SK-N-MC (cell line): Measurements from ENCODE around the gene CAPN8.
"Not testable (repeated sequence)": the region's sequence is repeated elsewhere in the genome, so short reads cannot be mapped to it uniquely, and the experiment has no call there.

Source experiments
- DNase-seq: peaks from one replicate; pipeline ENCODE4 v3.0.0-alpha.2; 2011; ENCODE audit warnings: low read depth, low spot score
- H3K27ac ChIP-seq: fragments of 200-600 bp; sonication (generic); 2 replicates; pipeline ENCODE4 v1.5.1; 2016; ENCODE audit warnings: mixed run types
- H3K36me3 ChIP-seq: fragments of 200-600 bp; sonication (generic); 2 replicates; pipeline ENCODE4 v1.6.1; 2017; ENCODE audit warnings: antibody characterized with exemption, low read length, mixed read lengths; ENCODE audit not compliant: insufficient read depth
- H3K4me3 ChIP-seq: fragments of 200-600 bp; sonication (generic); 2 replicates; pipeline ENCODE4 v1.5.1; 2016
- H3K9ac ChIP-seq: fragments of 200-600 bp; sonication (generic); 2 replicates; pipeline ENCODE4 v1.8.0; 2017; ENCODE audit warnings: mixed run types, mixed read lengths; ENCODE audit not compliant: insufficient read length
- H3K9me3 ChIP-seq: fragments of 200-600 bp; sonication (generic); 2 replicates; pipeline ENCODE4 v1.6.1; 2017; ENCODE audit warnings: low read depth, mild to moderate bottlenecking, antibody characterized with exemption, low read length, moderate library complexity, mixed read lengths
- EZH2 ChIP-seq: fragments of 200-600 bp; sonication (generic); IDR thresholded peaks from one replicate; pipeline ENCODE4 v1.6.1; 2017; ENCODE audit warnings: antibody characterized with exemption
- FOXP2 ChIP-seq: optimal IDR thresholded peaks from 2 replicates; pipeline ENCODE3; 2011; ENCODE audit warnings: mild to moderate bottlenecking, moderate library complexity; ENCODE audit not compliant: insufficient read depth; ENCODE audit errors: extremely low read length, control extremely low read depth
- POLR2AphosphoS5 ChIP-seq: IDR thresholded peaks from 2 replicates; pipeline ENCODE4 v1.6.1; 2012; ENCODE audit warnings: mild to moderate bottlenecking, low read depth, low read length, borderline replicate concordance

The CAPN8 gene

DNA sequence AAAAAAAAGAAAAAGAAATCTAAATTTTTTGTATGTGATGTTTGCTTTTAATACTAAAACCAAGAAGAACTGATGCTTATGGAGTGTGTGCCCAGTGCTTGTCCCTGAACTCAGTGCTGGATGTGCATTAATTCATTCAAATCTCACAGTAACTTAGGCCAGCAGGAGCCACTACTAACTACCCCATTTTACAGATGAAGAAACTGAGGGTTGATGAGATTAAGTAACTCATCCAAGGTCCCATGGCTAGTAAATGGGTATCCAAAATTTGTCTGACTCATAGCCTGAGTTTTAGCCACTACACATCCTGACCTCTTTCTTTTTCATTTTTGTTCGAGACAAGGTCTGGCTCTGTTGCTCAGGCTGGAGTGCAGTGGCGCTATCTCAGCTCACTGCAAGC, 144.4 kb downstream of the CAPN8 start:
- no peak for DNase-seq
- H3K9me3 ChIP-seq = no peaks in the 10 kb centered on the region
- H3K4me3 ChIP-seq = no peak overlapping the region
- H3K36me3 ChIP-seq = no peaks in the 10 kb centered on the region
- TF ChIP-seq FOXP2 (no peak), POLR2AphosphoS5 (no peak), EZH2 (no peak)
- H3K9ac ChIP-seq = no peak overlapping the region
- H3K27ac ChIP-seq = no peak overlapping the region

DNA sequence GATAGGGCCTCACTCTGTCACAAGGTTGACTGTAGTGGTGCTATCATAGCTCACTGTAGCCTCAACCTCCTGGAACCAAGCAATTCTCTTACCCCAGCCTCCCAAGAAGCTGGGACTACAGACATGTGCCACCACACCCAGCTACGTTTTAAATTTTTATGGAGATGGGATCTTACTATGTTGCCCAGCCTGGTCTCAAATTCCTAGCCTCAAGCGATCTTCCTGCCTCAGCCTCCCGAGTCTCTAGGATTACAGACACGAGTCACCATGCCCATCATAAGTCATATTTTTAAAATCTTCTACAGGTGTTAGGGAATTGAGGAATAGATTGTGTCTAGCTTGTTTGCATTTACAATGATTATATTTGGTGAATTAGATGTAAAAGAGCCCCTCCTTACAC, 145.3 kb downstream of the CAPN8 start:
- no peak for TF ChIP-seq POLR2AphosphoS5
- no peak for TF ChIP-seq EZH2
- TF ChIP-seq FOXP2 = no peak
- Histone ChIP-seq H3K36me3 (no peaks in the 10 kb centered on the region), H3K4me3 (no peak overlapping the region), H3K27ac (no peak overlapping the region), H3K9me3 (no peaks in the 10 kb centered on the region), H3K9ac (no peak overlapping the region)
- DNase-seq = no peak

DNA sequence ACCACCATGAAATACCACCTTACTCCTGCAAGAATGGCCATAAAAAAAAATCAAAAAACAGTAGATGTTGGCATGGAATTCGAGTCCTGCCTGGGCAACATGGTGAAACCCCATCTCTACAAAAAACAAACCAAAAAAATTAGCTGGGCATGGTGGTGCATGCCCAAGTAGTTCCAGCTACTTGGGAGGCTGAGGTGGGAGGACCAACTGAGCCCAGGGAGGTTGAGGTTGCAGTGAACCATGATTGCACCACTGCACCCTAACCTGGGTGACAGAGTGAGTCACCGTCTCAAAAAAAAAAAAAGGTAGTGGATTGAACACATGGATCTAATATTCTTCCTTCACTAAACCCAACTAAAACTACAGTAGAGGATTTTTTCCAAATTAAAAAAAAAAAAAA, 146.4 kb downstream of the CAPN8 start:
- H3K9ac ChIP-seq = no peak overlapping the region
- H3K4me3 ChIP-seq = no peak overlapping the region
- DNase-seq = no peak
- no peak overlapping the region for H3K27ac ChIP-seq
- H3K9me3 ChIP-seq = no peaks in the 10 kb centered on the region
- TF ChIP-seq EZH2 (no peak), POLR2AphosphoS5 (no peak), FOXP2 (no peak)
- H3K36me3 ChIP-seq = no peaks in the 10 kb centered on the region

DNA sequence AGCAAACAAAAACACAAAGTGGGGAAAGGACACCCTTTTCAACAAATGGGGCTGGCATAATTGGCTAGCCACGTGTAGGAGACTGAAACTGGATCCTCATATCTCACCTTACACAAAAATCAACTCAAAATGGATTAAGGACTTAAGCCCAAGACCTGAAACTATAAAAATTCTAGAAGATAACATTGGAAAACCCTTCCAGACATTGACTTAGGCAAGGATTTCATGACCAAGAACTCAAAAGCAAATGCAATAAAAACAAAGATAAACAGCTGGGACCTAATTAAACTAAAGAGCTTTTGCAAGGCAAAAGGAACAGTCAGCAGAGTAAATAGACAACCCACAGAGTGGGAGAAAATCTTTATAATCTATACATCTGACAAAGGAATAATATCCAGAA, 146.9 kb downstream of the CAPN8 start:
- DNase-seq, H3K9me3 ChIP-seq, H3K36me3 ChIP-seq, H3K27ac ChIP-seq, H3K4me3 ChIP-seq, H3K9ac ChIP-seq: not testable (repeated sequence)

DNA sequence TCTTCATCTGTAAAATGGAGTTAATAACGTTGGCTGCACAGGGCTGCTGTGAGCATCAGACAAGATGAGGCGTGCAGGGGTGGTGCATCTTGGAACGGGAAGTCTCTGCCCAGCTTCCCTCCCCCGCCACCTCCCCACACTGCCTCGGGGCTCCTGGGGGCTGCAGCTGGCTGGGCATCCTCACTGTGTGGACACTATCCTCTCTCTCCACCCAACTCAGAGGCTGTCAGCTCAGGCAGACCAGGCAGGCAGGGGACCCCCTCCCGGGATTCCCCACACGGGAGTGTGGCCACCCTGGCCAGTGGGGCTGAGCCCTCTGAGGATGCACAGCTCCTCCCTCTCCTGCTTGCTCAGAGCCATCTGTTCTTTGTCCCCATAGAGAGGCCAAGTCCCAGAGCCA, 149.6 kb downstream of the CAPN8 start:
- no peak for DNase-seq
- H3K9ac ChIP-seq = no peak overlapping the region
- TF ChIP-seq FOXP2 (no peak), EZH2 (no peak), POLR2AphosphoS5 (no peak)
- no peak overlapping the region for H3K4me3 ChIP-seq
- H3K27ac ChIP-seq = no peak overlapping the region
- H3K9me3 ChIP-seq = no peaks in the 10 kb centered on the region
- no peaks in the 10 kb centered on the region for H3K36me3 ChIP-seq

DNA sequence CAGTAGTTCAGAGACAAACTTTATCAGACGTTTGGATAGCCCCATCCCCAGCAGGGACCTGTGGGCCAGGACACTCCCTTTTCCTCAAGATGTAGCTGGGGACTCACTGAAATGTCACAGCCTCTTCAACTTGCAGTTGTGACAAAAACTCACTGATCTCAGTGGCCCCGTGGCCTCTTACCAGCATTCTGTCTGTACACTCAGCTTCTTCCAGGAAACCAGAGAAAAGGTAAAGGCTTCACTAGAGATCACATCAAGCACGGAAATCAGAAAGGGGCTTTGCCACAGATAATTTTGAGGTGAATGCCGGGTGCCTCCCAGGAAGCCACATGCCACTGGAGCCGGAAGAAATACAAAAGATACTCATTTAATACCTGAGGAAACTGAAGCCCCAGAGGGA, 150.1 kb downstream of the CAPN8 start:
- Histone ChIP-seq H3K9ac (no peak overlapping the region), H3K36me3 (no peaks in the 10 kb centered on the region), H3K9me3 (no peaks in the 10 kb centered on the region), H3K4me3 (no peak overlapping the region), H3K27ac (no peak overlapping the region)
- no peak for DNase-seq
- TF ChIP-seq POLR2AphosphoS5 (no peak), EZH2 (no peak), FOXP2 (no peak)

DNA sequence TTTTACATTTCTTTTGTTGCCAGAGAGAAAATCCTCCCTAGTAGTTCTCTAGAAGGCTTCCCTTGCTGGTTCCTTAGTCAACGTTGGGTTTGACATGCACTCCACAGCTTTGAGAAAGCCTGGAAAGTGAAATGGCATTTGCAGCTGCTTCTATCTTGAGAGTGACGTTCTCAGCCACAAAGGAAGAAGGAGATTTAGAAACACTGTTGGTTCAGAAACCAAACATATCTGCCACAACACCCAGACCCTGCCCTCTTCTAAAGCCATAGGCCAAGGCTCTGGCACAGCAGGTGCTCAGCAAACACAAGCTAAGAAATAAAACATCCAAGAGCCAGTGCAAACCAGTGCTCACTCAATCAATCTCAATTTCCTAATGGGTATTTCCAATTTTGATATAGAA, 150.9 kb downstream of the CAPN8 start:
- no peak overlapping the region for H3K9ac ChIP-seq
- H3K9me3 ChIP-seq = no peaks in the 10 kb centered on the region
- no peaks in the 10 kb centered on the region for H3K36me3 ChIP-seq
- TF ChIP-seq EZH2 = no peak
- no peak for TF ChIP-seq POLR2AphosphoS5
- no peak for TF ChIP-seq FOXP2
- no peak for DNase-seq
- H3K4me3 ChIP-seq = no peak overlapping the region
- H3K27ac ChIP-seq = no peak overlapping the region

DNA sequence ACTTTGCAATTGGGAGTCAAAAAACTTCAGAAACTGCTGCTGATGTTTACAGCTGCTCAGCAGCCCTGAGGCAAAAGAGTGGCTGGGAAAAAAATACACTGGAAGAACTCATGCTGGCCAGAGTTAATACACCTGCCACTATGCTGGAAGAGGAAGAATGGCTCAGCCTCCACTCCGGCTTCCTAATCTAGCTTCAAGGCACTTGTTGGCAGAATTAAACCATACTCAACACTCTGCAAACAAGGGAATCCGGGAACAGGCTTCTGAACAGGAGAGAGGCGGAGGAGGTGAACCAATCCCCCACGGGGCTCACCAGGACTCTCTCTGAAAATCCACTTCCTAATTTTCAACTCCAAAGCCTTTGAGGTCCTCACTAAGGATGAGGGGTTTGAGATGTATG, 152.2 kb downstream of the CAPN8 start:
- DNase-seq = no peak
- H3K27ac ChIP-seq = no peak overlapping the region
- TF ChIP-seq POLR2AphosphoS5 = no peak
- no peak for TF ChIP-seq EZH2
- no peak for TF ChIP-seq FOXP2
- H3K9ac ChIP-seq = no peak overlapping the region
- no peaks in the 10 kb centered on the region for H3K36me3 ChIP-seq
- H3K9me3 ChIP-seq = no peaks in the 10 kb centered on the region
- no peak overlapping the region for H3K4me3 ChIP-seq

DNA sequence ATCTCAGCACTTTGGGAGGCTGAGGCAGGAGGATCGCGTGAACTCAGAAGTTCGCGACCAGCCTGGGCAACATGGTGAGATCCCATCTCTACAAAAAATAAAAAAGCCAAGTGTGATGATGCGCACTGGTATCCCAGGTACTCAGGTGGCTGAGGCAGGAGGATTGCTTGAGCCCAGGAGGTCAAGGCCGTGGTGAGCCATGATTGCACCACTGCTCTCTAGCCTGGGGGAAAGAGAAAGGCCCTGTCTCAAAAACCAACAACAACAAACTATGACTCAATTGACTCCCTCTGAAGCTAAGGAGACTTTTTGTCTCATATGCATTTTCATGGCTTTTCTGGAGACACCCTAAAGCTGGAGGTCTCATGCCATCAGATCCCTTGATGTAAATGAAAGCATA, 153.4 kb downstream of the CAPN8 start:
- no peaks in the 10 kb centered on the region for H3K36me3 ChIP-seq
- no peak overlapping the region for H3K27ac ChIP-seq
- TF ChIP-seq EZH2 (no peak), POLR2AphosphoS5 (no peak), FOXP2 (no peak)
- no peaks in the 10 kb centered on the region for H3K9me3 ChIP-seq
- no peak overlapping the region for H3K9ac ChIP-seq
- no peak for DNase-seq
- H3K4me3 ChIP-seq = no peak overlapping the region

DNA sequence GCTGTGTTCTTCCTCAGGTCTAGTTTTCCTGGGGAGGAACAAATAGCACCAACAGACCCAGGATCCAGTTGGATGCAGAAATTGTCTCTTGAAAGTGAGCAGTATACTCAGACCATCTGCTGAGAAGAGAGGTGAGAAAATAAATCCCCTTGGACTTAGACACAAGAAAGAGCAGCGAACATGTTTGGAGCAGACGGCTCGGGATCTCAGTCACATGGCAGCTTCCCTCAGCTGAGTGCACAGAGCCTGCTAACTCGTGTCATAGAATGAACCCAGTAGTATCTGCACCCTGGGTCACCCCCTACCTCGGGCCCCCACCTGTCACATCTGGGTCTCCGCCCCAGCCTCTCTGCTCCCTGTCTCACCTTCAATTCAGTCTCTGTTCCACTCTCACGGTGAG, 156.7 kb downstream of the CAPN8 start:
- Histone ChIP-seq H3K27ac (no peak overlapping the region), H3K36me3 (no peaks in the 10 kb centered on the region), H3K4me3 (no peak overlapping the region), H3K9me3 (no peaks in the 10 kb centered on the region), H3K9ac (no peak overlapping the region)
- no peak for TF ChIP-seq POLR2AphosphoS5
- DNase-seq = no peak

DNA sequence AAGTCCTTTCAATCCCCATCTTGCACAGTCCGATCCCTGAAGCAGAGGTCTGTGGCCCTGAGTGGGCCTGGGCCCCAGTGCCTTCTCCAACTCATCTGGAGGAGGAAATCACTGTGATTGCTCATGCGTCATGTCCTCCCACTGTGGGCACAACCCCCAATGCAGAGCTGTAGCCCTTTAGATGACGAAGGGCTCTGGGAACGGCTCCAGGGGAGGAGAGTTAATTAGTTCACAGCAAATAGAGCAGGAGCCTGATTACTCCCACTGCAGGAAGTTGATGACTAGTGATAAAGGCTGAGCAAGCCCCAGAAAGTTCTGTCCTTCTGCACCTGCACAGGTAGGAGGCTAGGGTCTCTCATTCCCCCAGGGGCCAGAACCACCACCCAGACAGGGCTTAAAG, 160.8 kb downstream of the CAPN8 start:
- Histone ChIP-seq H3K4me3 (no peak overlapping the region), H3K27ac (no peak overlapping the region), H3K9me3 (no peaks in the 10 kb centered on the region), H3K9ac (no peak overlapping the region), H3K36me3 (no peaks in the 10 kb centered on the region)
- DNase-seq = no peak
- no peak for TF ChIP-seq FOXP2
- TF ChIP-seq POLR2AphosphoS5 = no peak
- no peak for TF ChIP-seq EZH2
